ENCODE measurements around the gene ZNF354C. TPM values are rescaled to one million over a fixed set of nuclear protein-coding genes. Genes with fewer than 3 reads are reported as not detected.

Gene ZNF354C
- polyA plus RNA-seq, 1 donor from 2014 or later = 6.1 TPM

GRCh38 chr5:179128976-179129375, 68.8 kb downstream of the ZNF354C start:
- no peaks in the 10 kb centered on the region for H3K9me3 ChIP-seq (ENCODE audit: low read length)
- no peaks in the 10 kb centered on the region for H3K27me3 ChIP-seq (ENCODE audit: insufficient read depth, low read depth, low read length)
- H3F3A ChIP-seq (ENCODE audit: insufficient read depth, low read length, poor library complexity, severe bottlenecking) = no peaks in the 10 kb centered on the region
- no peaks in the 10 kb centered on the region for H3K36me3 ChIP-seq (ENCODE audit: insufficient read depth, low read length)
- H3K4me3 ChIP-seq (ENCODE audit: low read length) = no peak overlapping the region
- no peak overlapping the region for H3K4me2 ChIP-seq (ENCODE audit: low read length)
- TF ChIP-seq CTCF (IDR thresholded peaks at IDR 0.05; ENCODE audit: poor library complexity, severe bottlenecking) (no peak), MXI1 (conservative IDR thresholded peaks at IDR 0.05; ENCODE audit: poor library complexity, severe bottlenecking) (no peak), REST (IDR thresholded peaks at IDR 0.05; ENCODE audit: borderline replicate concordance) (no peak), SMC3 (conservative IDR thresholded peaks at IDR 0.05; ENCODE audit: poor library complexity) (no peak), POLR2AphosphoS5 (IDR thresholded peaks at IDR 0.05) (no peak), TAF1 (IDR thresholded peaks at IDR 0.05; ENCODE audit: low read depth) (no peak), EZH2 (IDR thresholded peaks at IDR 0.05; ENCODE audit: borderline replicate concordance, insufficient read depth, low read length, poor library complexity, severe bottlenecking) (no peak), EP300 (conservative IDR thresholded peaks at IDR 0.05; ENCODE audit: poor library complexity, severe bottlenecking) (no peak), RAD21 (conservative IDR thresholded peaks at IDR 0.05) (no peak)
- H3K9ac ChIP-seq (ENCODE audit: low read length) = no peak overlapping the region
- H3K27ac ChIP-seq (ENCODE audit: low read length) = no peak overlapping the region
- H3K9me2 ChIP-seq (ENCODE audit: insufficient read depth, low read length) = no peaks in the 10 kb centered on the region
- H3K79me2 ChIP-seq (replicated peaks; ENCODE audit: insufficient read depth, low read length) = no peaks in the 10 kb centered on the region
- H2AFZ ChIP-seq (ENCODE audit: low read depth, low read length) = no peak overlapping the region
- H4K20me1 ChIP-seq (ENCODE audit: insufficient read depth) = no peaks in the 10 kb centered on the region

GRCh38 chr5:179129607-179130071, 69.5 kb downstream of the ZNF354C start:
- no peak for TF ChIP-seq TAF1 (IDR thresholded peaks at IDR 0.05; ENCODE audit: low read depth)
- no peak for TF ChIP-seq SMC3 (conservative IDR thresholded peaks at IDR 0.05; ENCODE audit: poor library complexity)
- TF ChIP-seq REST (IDR thresholded peaks at IDR 0.05; ENCODE audit: borderline replicate concordance) = no peak
- no peak for TF ChIP-seq POLR2AphosphoS5 (IDR thresholded peaks at IDR 0.05)
- no peak for TF ChIP-seq MXI1 (conservative IDR thresholded peaks at IDR 0.05; ENCODE audit: poor library complexity, severe bottlenecking)
- no peak for TF ChIP-seq RAD21 (conservative IDR thresholded peaks at IDR 0.05)
- TF ChIP-seq CTCF (IDR thresholded peaks at IDR 0.05; ENCODE audit: poor library complexity, severe bottlenecking) = no peak
- H4K20me1 ChIP-seq (ENCODE audit: insufficient read depth) = no peaks in the 10 kb centered on the region
- H3K9me2 ChIP-seq (ENCODE audit: insufficient read depth, low read length) = no peaks in the 10 kb centered on the region
- no peaks in the 10 kb centered on the region for H3K9me3 ChIP-seq (ENCODE audit: low read length)
- H3F3A ChIP-seq (ENCODE audit: insufficient read depth, low read length, poor library complexity, severe bottlenecking) = no peaks in the 10 kb centered on the region
- no peak overlapping the region for H3K4me2 ChIP-seq (ENCODE audit: low read length)
- no peaks in the 10 kb centered on the region for H3K27me3 ChIP-seq (ENCODE audit: insufficient read depth, low read depth, low read length)
- no peak overlapping the region for H3K27ac ChIP-seq (ENCODE audit: low read length)
- H3K36me3 ChIP-seq (ENCODE audit: insufficient read depth, low read length) = no peaks in the 10 kb centered on the region
- no peak overlapping the region for H2AFZ ChIP-seq (ENCODE audit: low read depth, low read length)
- no peak overlapping the region for H3K4me3 ChIP-seq (ENCODE audit: low read length)
- H3K9ac ChIP-seq (ENCODE audit: low read length) = no peak overlapping the region
- H3K79me2 ChIP-seq (replicated peaks; ENCODE audit: insufficient read depth, low read length) = no peaks in the 10 kb centered on the region
